ENCODE results near the gene CYP27C1. TPM values are rescaled to one million over a fixed set of nuclear protein-coding genes. Genes with fewer than 3 reads are reported as not detected.

CYP27C1 gene
- polyA plus RNA-seq, 1 donor from 2014 or later: 0.84 TPM

DNA sequence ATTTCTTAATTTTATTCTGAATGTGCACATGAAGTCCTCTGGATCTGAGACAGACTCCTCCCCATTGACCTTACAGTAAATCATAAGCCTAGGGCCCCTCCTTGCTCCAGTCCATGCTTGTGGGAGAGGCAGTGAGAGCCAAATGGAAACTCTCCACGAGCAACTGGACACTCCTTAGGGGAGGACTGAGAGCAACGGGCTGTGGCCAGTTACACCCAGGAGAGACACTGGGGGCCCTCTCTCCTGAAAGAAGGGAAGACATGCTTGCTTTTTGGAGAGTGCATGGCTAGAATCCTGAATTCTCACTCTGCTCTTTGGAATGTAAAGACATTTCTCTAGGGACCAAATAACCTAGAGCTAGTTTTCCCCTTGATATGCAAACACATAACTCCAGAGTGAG lies 64.2 kb downstream of the CYP27C1 start:
- no peak overlapping the region for H3K4me3 ChIP-seq (ENCODE audit: low read length)
- H3K36me3 ChIP-seq (ENCODE audit: insufficient read depth, low read length): no peaks in the 10 kb centered on the region
- no peaks in the 10 kb centered on the region for H4K20me1 ChIP-seq (ENCODE audit: insufficient read depth)
- H3K27me3 ChIP-seq (ENCODE audit: insufficient read depth, low read depth, low read length): no peaks in the 10 kb centered on the region
- H3K9me3 ChIP-seq (ENCODE audit: low read length): no peaks in the 10 kb centered on the region
- TF ChIP-seq REST (IDR thresholded peaks at IDR 0.05; ENCODE audit: borderline replicate concordance): no peak
- no peaks in the 10 kb centered on the region for H3K9me2 ChIP-seq (ENCODE audit: insufficient read depth, low read length)
- no peaks in the 10 kb centered on the region for H3F3A ChIP-seq (ENCODE audit: insufficient read depth, low read length, poor library complexity, severe bottlenecking)
- H3K4me2 ChIP-seq (ENCODE audit: low read length): no peak overlapping the region
- no peak overlapping the region for H3K9ac ChIP-seq (ENCODE audit: low read length)
- no peaks in the 10 kb centered on the region for H3K79me2 ChIP-seq (replicated peaks; ENCODE audit: insufficient read depth, low read length)
- no peak overlapping the region for H2AFZ ChIP-seq (ENCODE audit: low read depth, low read length)
- H3K27ac ChIP-seq (ENCODE audit: low read length): no peak overlapping the region

DNA sequence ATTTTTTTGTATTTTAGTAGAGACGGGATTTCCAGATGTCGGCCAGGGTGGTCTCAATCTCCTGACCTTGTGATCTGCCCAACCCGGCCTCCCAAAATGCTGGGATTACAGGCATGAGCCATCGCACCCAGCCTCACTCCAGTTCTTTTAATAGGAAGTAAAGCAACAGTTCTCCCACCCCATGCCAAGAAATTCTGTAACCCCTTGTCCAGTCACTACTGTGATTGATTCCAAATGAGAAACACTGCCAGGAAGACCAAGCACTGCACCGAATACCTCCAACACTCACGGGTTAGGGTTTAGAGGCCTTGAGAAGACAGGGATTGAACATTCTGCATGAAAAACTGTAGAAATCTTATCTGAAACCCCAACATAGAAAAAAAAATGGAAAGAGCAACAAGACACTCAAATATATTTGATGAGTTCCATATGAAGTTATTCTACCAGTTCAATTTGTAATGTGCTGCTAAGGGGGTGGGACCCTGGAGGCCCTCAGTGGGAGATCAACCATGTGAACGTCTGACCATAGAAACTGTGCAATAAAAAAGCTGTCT lies 65.0 kb downstream of the CYP27C1 start:
- no peaks in the 10 kb centered on the region for H3F3A ChIP-seq (ENCODE audit: insufficient read depth, low read length, poor library complexity, severe bottlenecking)
- no peak overlapping the region for H2AFZ ChIP-seq (ENCODE audit: low read depth, low read length)
- H3K9me2 ChIP-seq (ENCODE audit: insufficient read depth, low read length): no peaks in the 10 kb centered on the region
- no peaks in the 10 kb centered on the region for H4K20me1 ChIP-seq (ENCODE audit: insufficient read depth)
- H3K9ac ChIP-seq (ENCODE audit: low read length): no peak overlapping the region
- H3K36me3 ChIP-seq (ENCODE audit: insufficient read depth, low read length): no peaks in the 10 kb centered on the region
- H3K27me3 ChIP-seq (ENCODE audit: insufficient read depth, low read depth, low read length): no peaks in the 10 kb centered on the region
- TF ChIP-seq POLR2AphosphoS5 (IDR thresholded peaks at IDR 0.05): no peak
- TF ChIP-seq REST (IDR thresholded peaks at IDR 0.05; ENCODE audit: borderline replicate concordance): no peak
- no peak for TF ChIP-seq MXI1 (conservative IDR thresholded peaks at IDR 0.05; ENCODE audit: poor library complexity, severe bottlenecking)
- no peak for TF ChIP-seq EZH2 (IDR thresholded peaks at IDR 0.05; ENCODE audit: borderline replicate concordance, insufficient read depth, low read length, poor library complexity, severe bottlenecking)
- TF ChIP-seq RAD21 (conservative IDR thresholded peaks at IDR 0.05): no peak
- no peak for TF ChIP-seq CTCF (IDR thresholded peaks at IDR 0.05; ENCODE audit: poor library complexity, severe bottlenecking)
- TF ChIP-seq TAF1 (IDR thresholded peaks at IDR 0.05; ENCODE audit: low read depth): no peak
- no peak for TF ChIP-seq SMC3 (conservative IDR thresholded peaks at IDR 0.05; ENCODE audit: poor library complexity)
- no peak for TF ChIP-seq EP300 (conservative IDR thresholded peaks at IDR 0.05; ENCODE audit: poor library complexity, severe bottlenecking)
- no peak overlapping the region for H3K27ac ChIP-seq (ENCODE audit: low read length)
- H3K4me3 ChIP-seq (ENCODE audit: low read length): no peak overlapping the region
- no peak overlapping the region for H3K4me2 ChIP-seq (ENCODE audit: low read length)
- no peaks in the 10 kb centered on the region for H3K79me2 ChIP-seq (replicated peaks; ENCODE audit: insufficient read depth, low read length)
- no peaks in the 10 kb centered on the region for H3K9me3 ChIP-seq (ENCODE audit: low read length)

All from neural cell (in vitro differentiated cells).